B cell (primary cell): ENCODE results near the gene ACP7. TPM values are rescaled to one million over a fixed set of nuclear protein-coding genes. Genes with fewer than 3 reads are reported as not detected.

Source experiments
- ATAC-seq: fragments of 200-7000 bp; cut with Tn5 transposase; one replicate; pipeline ENCODE4 v1.10.0; 2021; ENCODE audit warnings: low read depth, mild to moderate bottlenecking, moderate number of reproducible peaks, moderate library complexity
- CTCF ChIA-PET: fragments of 350-600 bp; sonication (Branson Sonifier 250); formaldehyde crosslinking; loops from one replicate; lab custom pipeline; 2021; ENCODE audit warnings: antibody characterized with exemption, inconsistent platforms; lab: Charles Lee
- POLR2A ChIA-PET: fragments of 350-600 bp; sonication (Branson Sonifier 250); formaldehyde crosslinking; loops from one replicate; lab custom pipeline; 2021; ENCODE audit warnings: antibody characterized with exemption; lab: Charles Lee
- DNase-seq: peaks from one replicate; pipeline ENCODE4 v3.0.0; 2013
- H2AFZ ChIP-seq: 2 replicates; pipeline ENCODE4 v1.6.1; 2012; ENCODE audit warnings: mild to moderate bottlenecking, low read depth, low read length; ENCODE audit not compliant: insufficient read depth, poor library complexity, severe bottlenecking
- H3K27ac ChIP-seq, 2 donors: 1 replicate in 1 of 2; 2 replicates in 1 of 2; pipeline ENCODE4 v1.5.1; 2012 to 2013; ENCODE audit warnings: low read length in 2 of 2, mild to moderate bottlenecking in 2 of 2, moderate library complexity in 1 of 2
- H3K27me3 ChIP-seq, 4 experiments: fragments of 200-600 bp in 1 of 4; sonication (generic) in 1 of 4; replicated peaks in 1 of 4; 1 replicate in 2 of 4; 2 replicates in 2 of 4; pipeline versions ENCODE4 v1.6.1 to v1.7.0; 2013 to 2016; ENCODE audit warnings: low read length in 3 of 4, mild to moderate bottlenecking in 2 of 4, mixed read lengths in 1 of 4, moderate library complexity in 1 of 4; ENCODE audit not compliant: insufficient read depth in 4 of 4, control insufficient read depth in 3 of 4; ENCODE audit errors: control extremely low read depth in 1 of 4
- H3K36me3 ChIP-seq, 2 experiments: replicated peaks in 1 of 2; 1 replicate in 1 of 2; 2 replicates in 1 of 2; pipeline versions ENCODE4 v1.6.1 to v1.7.1; 2013; ENCODE audit warnings: low read length in 1 of 2; ENCODE audit not compliant: insufficient read depth in 2 of 2, control insufficient read depth in 1 of 2; ENCODE audit errors: control extremely low read depth in 1 of 2, extremely low read depth in 1 of 2
- H3K4me1 ChIP-seq, 2 donors: fragments of 200-600 bp in 1 of 2; sonication (generic) in 1 of 2; 1 replicate in 1 of 2; 2 replicates in 1 of 2; pipeline versions ENCODE4 v1.5.1 to v1.6.1; 2013 to 2017; ENCODE audit warnings: low read length in 2 of 2; ENCODE audit not compliant: control insufficient read depth in 2 of 2, insufficient read depth in 2 of 2
- H3K4me2 ChIP-seq: replicated peaks from 2 replicates; pipeline ENCODE3; 2012; ENCODE audit warnings: mild to moderate bottlenecking, low read depth, low read length; ENCODE audit not compliant: poor library complexity, severe bottlenecking
- H3K4me3 ChIP-seq, 5 experiments: fragments of 200-600 bp in 1 of 5; sonication (generic) in 1 of 5; 1 replicate in 3 of 5; 2 replicates in 2 of 5; pipeline versions ENCODE4 v1.5.1 to v1.7.0; 2011 to 2016; ENCODE audit warnings: low read length in 4 of 5, mild to moderate bottlenecking in 4 of 5, low read depth in 2 of 5, control low read depth in 1 of 5, moderate library complexity in 1 of 5; ENCODE audit not compliant: insufficient read depth in 1 of 5; ENCODE audit errors: control extremely low read depth in 1 of 5, extremely low read depth in 1 of 5
- H3K79me2 ChIP-seq: fragments of 200-600 bp; sonication (generic); one replicate; pipeline ENCODE4 v1.6.0; 2016; ENCODE audit warnings: low read length; ENCODE audit not compliant: control insufficient read depth, insufficient read depth
- H3K9ac ChIP-seq: fragments of 200-600 bp; sonication (generic); 2 replicates; pipeline ENCODE4 v1.6.1; 2017; ENCODE audit warnings: mild to moderate bottlenecking, low read length, moderate library complexity
- H3K9me3 ChIP-seq, 3 donors: one replicate each; pipeline versions ENCODE4 v1.6.1 to v1.7.1; 2013; ENCODE audit warnings: low read length in 2 of 3; ENCODE audit not compliant: control insufficient read depth in 2 of 3, insufficient read depth in 1 of 3; ENCODE audit errors: control extremely low read depth in 1 of 3
- H4K20me1 ChIP-seq: 2 replicates; pipeline ENCODE4 v1.6.0; 2012; ENCODE audit warnings: mild to moderate bottlenecking, low read length; ENCODE audit not compliant: insufficient read depth, control insufficient read depth, poor library complexity, severe bottlenecking
- H3K27ac Mint-ChIP-seq: one replicate; pipeline ENCODE4 v1.8.0; 2021; ENCODE audit warnings: mixed read lengths
- H3K27me3 Mint-ChIP-seq: one replicate; pipeline ENCODE4 v1.8.0; 2021; ENCODE audit warnings: mixed read lengths
- H3K4me1 Mint-ChIP-seq: one replicate; pipeline ENCODE4 v1.8.0; 2021; ENCODE audit warnings: mixed read lengths
- H3K4me3 Mint-ChIP-seq: one replicate; pipeline ENCODE4 v1.8.0; 2021; ENCODE audit warnings: mixed read lengths
- H3K9me3 Mint-ChIP-seq: one replicate; pipeline ENCODE4 v1.8.0; 2022; ENCODE audit warnings: mixed read lengths; ENCODE audit not compliant: insufficient read depth
- EZH2 ChIP-seq: IDR thresholded peaks from 2 replicates; pipeline ENCODE4 v1.6.1; 2012; ENCODE audit warnings: borderline replicate concordance, low read depth, mild to moderate bottlenecking, moderate library complexity, low read length; ENCODE audit not compliant: insufficient read depth, poor library complexity, severe bottlenecking
- WGBS: methylation state at CpG from one replicate; pipeline ENCODE4 v1.1.5; 2013; ENCODE audit warnings: missing lambda C conversion rate; ENCODE audit not compliant: insufficient coverage; 5-methylcytosine and 5-hydroxymethylcytosine counted together
- intact Hi-C: fragments of 100-400 bp; cut with micrococcal nuclease; formaldehyde crosslinking; loops from one replicate; pipeline ENCODE4 v1.10.0; 2022
- polyA plus RNA-seq: library from polyadenylated mRNA; depleted of rRNA; stranded (reverse); fragments of >200 nt; gene quantifications from 2 replicates; pipeline ENCODE4 v1.2.3, GENCODE V29; 2012
- total RNA-seq, 2 donors: library from RNA; stranded (reverse); fragments of 120-200 nt in 1 of 2; gene quantifications; 1 replicate in 1 of 2; 2 replicates in 1 of 2; pipeline versions ENCODE4 v1.2.3 to v1.2.4, GENCODE V29; 2013 to 2022
- TF ChIP-seq, protein P1 (sequence below): fragments of 200-600 bp; IDR thresholded peaks from one replicate; pipeline ENCODE4 v1.8.0; 2022; ENCODE audit warnings: antibody characterized with exemption, mild to moderate bottlenecking

Gene ACP7
- total and polyA plus RNA-seq, 2 donors (not counting 1 experiment from before 2014, with no cell fraction given), result not detected

DNA sequence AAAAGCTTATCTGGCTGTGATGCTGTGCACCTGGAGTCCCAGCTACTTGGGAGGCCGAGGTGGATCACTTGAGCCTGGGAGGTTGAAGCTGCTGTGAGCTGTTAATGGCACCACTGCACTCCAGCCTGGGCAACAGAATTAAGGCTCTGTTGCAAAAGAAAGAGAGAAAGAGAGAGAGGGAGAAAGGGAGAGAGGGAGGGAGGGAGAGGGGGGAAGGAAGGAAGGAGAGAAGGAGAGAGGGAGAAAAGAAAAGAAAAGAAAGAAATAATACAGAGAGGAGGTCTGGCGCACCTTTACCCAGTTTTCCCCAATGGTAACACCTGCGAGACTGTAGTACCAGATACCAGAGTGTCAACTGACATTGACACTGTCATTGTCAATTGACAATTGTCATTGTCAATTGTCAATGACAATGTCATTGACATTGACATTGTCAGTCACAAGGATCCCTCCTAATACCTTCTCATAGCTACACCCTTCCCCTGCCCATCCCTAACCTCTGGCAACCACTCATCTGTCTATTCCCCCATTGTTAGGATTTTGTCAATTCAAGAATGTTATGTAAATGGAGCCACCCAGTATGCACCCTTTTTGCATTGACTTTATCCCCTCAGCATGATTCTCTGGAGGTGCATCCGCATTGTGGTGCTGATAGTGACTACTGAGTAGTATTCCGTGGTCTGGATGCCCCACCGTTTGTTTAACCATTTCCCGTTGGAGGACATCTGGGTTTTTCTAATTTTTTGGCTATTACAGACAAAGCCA lies 62.7 kb downstream of the ACP7 start:
- no peak for TF ChIP-seq EZH2
- TF ChIP-seq, protein P1, sequence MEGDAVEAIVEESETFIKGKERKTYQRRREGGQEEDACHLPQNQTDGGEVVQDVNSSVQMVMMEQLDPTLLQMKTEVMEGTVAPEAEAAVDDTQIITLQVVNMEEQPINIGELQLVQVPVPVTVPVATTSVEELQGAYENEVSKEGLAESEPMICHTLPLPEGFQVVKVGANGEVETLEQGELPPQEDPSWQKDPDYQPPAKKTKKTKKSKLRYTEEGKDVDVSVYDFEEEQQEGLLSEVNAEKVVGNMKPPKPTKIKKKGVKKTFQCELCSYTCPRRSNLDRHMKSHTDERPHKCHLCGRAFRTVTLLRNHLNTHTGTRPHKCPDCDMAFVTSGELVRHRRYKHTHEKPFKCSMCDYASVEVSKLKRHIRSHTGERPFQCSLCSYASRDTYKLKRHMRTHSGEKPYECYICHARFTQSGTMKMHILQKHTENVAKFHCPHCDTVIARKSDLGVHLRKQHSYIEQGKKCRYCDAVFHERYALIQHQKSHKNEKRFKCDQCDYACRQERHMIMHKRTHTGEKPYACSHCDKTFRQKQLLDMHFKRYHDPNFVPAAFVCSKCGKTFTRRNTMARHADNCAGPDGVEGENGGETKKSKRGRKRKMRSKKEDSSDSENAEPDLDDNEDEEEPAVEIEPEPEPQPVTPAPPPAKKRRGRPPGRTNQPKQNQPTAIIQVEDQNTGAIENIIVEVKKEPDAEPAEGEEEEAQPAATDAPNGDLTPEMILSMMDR, result no peak
- DNase-seq (no peak), ATAC-seq (no peak)
- POLR2A ChIA-PET, result interaction anchor here (0.6 kb wide), 1 partner anchor 251 kb away, joined by 3 read pairs; no protein-coding TSS in a partner anchor
- peaks cover 30% of the 10 kb centered on the region for H3K4me1 Mint-ChIP-seq
- CTCF ChIA-PET, result interaction anchor here (3.3 kb wide), 1 partner anchor 24 kb away, joined by 7 read pairs; no protein-coding TSS in a partner anchor
- H3K4me2 ChIP-seq, result no peak overlapping the region
- no peaks in the 10 kb centered on the region for H3K27me3 Mint-ChIP-seq
- H3K27ac Mint-ChIP-seq, result no peak overlapping the region
- 75% methylated on average over 5 of the region's 7 CpGs for WGBS
- H3K4me3 ChIP-seq, result no peak overlapping the region
- H3K4me1 ChIP-seq, result no peaks in the 10 kb centered on the region
- no peaks in the 10 kb centered on the region for H3K36me3 ChIP-seq
- no peak overlapping the region for H3K9ac ChIP-seq
- peaks cover 36% of the 10 kb centered on the region for H4K20me1 ChIP-seq
- H2AFZ ChIP-seq, result no peak overlapping the region
- no peak overlapping the region for H3K4me3 Mint-ChIP-seq
- intact Hi-C loops, result no loop called here
- no peak overlapping the region for H3K27ac ChIP-seq
- H3K79me2 ChIP-seq, result peaks cover 61% of the 10 kb centered on the region
- no peaks in the 10 kb centered on the region for H3K27me3 ChIP-seq
- H3K9me3 Mint-ChIP-seq, result no peaks in the 10 kb centered on the region
- no peaks in the 10 kb centered on the region for H3K9me3 ChIP-seq

DNA sequence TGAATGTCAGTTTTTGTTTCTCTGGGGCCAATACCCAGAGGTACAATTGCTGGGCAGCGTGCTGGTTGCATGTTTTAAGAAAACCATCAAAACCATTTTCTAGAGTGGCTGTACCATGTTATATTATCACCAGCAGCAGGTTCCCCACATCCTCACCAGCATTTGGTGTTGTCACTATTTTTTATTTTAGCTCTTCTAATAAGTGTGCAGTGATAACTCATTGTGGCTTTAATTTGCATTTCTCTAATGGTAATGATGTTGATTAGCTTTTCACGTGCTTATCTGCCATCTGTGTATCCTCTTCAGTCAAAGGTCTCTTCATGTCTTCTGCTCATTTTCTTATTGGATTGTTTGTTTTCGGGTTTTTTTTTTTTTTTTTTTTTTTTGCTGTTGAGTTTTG lies 63.3 kb downstream of the ACP7 start:
- CTCF ChIA-PET, result no interaction called here
- Histone ChIP-seq H3K79me2 (peaks cover 55% of the 10 kb centered on the region), H3K27me3 (no peaks in the 10 kb centered on the region), H3K4me3 (no peak overlapping the region), H2AFZ (no peak overlapping the region), H3K36me3 (no peaks in the 10 kb centered on the region), H3K27ac (no peak overlapping the region), H3K4me2 (no peak overlapping the region), H3K9ac (no peak overlapping the region), H3K4me1 (no peaks in the 10 kb centered on the region), H3K9me3 (no peaks in the 10 kb centered on the region), H4K20me1 (peaks cover 33% of the 10 kb centered on the region)
- H3K4me3 Mint-ChIP-seq, result no peak overlapping the region
- peaks cover 28% of the 10 kb centered on the region for H3K4me1 Mint-ChIP-seq
- TF ChIP-seq, protein P1, result no peak
- no peak for TF ChIP-seq EZH2
- DNase-seq (no peak), ATAC-seq (no peak)
- intact Hi-C loops, result no loop called here
- no peak overlapping the region for H3K27ac Mint-ChIP-seq
- no peaks in the 10 kb centered on the region for H3K9me3 Mint-ChIP-seq
- no peaks in the 10 kb centered on the region for H3K27me3 Mint-ChIP-seq
- 100% methylated on average over 1 of the region's 3 CpGs for WGBS
- POLR2A ChIA-PET, result no interaction called here
